Tibial nerve (tissue), 4 donors: Measurements from ENCODE around the gene KDR. TPM values are rescaled to one million over a fixed set of nuclear protein-coding genes. Genes with fewer than 3 reads are reported as not detected.

Experiments
- DNase-seq, 2 donors: peaks; one replicate each; pipeline ENCODE4 v3.0.0-alpha.2; 2019; ENCODE audit warnings: low spot score in 2 of 2
- H3K27ac ChIP-seq, 4 donors: fragments of 200-600 bp; sonication (generic) in 3 of 4; one replicate each; pipeline ENCODE4 v1.5.1; 2017 to 2019; ENCODE audit warnings: mild to moderate bottlenecking in 1 of 4
- H3K27me3 ChIP-seq, 2 donors: fragments of 200-600 bp; sonication (generic) in 1 of 2; one replicate each; pipeline versions ENCODE4 v1.5.1 to v1.6.0; 2017 to 2019
- H3K36me3 ChIP-seq, 3 donors: fragments of 200-600 bp; sonication (generic); one replicate each; pipeline ENCODE4 v1.5.1; 2018 to 2019
- H3K4me1 ChIP-seq, 4 donors: fragments of 200-600 bp; sonication (generic) in 3 of 4; one replicate each; pipeline ENCODE4 v1.5.1; 2017 to 2019
- H3K4me3 ChIP-seq, 4 donors: fragments of 200-600 bp; sonication (generic) in 3 of 4; one replicate each; pipeline ENCODE4 v1.5.1; 2017 to 2019; ENCODE audit warnings: mild to moderate bottlenecking in 1 of 4, moderate library complexity in 1 of 4
- H3K9me3 ChIP-seq, 4 donors: fragments of 200-600 bp; sonication (generic) in 3 of 4; one replicate each; pipeline ENCODE4 v1.5.1; 2017 to 2019
- EP300 ChIP-seq, 2 donors: sonication (generic); formaldehyde crosslinking; IDR thresholded peaks; one replicate each; pipeline ENCODE4 v1.6.1; 2017; ENCODE audit warnings: antibody characterized with exemption in 2 of 2, mild to moderate bottlenecking in 1 of 2
- POLR2A ChIP-seq, 2 donors: fragments of 450-650 bp; IDR thresholded peaks; one replicate each; pipeline ENCODE4 v1.6.1; 2017; ENCODE audit warnings: antibody characterized with exemption in 2 of 2, mild to moderate bottlenecking in 2 of 2, moderate library complexity in 2 of 2
- whole genome bisulfite sequencing, 2 donors: methylation state at CpG; one replicate each; pipeline ENCODE4 v1.1.5; 2018; 5-methylcytosine and 5-hydroxymethylcytosine counted together
- total RNA-seq, 4 donors: library from RNA; depleted of rRNA; stranded (reverse); fragments of >200 nt; gene quantifications; one replicate each; pipeline ENCODE4 v1.1.0, GENCODE V29; 2016
- TF ChIP-seq, protein P1 (sequence below), 5 experiments: fragments of 200-600 bp in 3 of 5; fragments of 450-650 bp in 2 of 5; sonication (generic) in 3 of 5; IDR thresholded peaks; one replicate each; pipeline ENCODE4 v1.5.1; 2016 to 2019; ENCODE audit warnings: antibody characterized with exemption in 5 of 5, mild to moderate bottlenecking in 3 of 5, moderate library complexity in 2 of 5

The KDR gene
- total RNA-seq, 4 donors from 2014 or later, result 28.8 to 85.7 (median 74.6) TPM

GRCh38 chr4:55069248-55069647 lies 56.1 kb downstream of the KDR start:
- no peaks in the 10 kb centered on the region for H3K9me3 ChIP-seq
- no peak for DNase-seq
- no peaks in the 10 kb centered on the region for H3K36me3 ChIP-seq
- TF ChIP-seq POLR2A (IDR thresholded peaks at IDR 0.05) (no peak), EP300 (IDR thresholded peaks at IDR 0.05) (no peak)
- TF ChIP-seq, protein P1, sequence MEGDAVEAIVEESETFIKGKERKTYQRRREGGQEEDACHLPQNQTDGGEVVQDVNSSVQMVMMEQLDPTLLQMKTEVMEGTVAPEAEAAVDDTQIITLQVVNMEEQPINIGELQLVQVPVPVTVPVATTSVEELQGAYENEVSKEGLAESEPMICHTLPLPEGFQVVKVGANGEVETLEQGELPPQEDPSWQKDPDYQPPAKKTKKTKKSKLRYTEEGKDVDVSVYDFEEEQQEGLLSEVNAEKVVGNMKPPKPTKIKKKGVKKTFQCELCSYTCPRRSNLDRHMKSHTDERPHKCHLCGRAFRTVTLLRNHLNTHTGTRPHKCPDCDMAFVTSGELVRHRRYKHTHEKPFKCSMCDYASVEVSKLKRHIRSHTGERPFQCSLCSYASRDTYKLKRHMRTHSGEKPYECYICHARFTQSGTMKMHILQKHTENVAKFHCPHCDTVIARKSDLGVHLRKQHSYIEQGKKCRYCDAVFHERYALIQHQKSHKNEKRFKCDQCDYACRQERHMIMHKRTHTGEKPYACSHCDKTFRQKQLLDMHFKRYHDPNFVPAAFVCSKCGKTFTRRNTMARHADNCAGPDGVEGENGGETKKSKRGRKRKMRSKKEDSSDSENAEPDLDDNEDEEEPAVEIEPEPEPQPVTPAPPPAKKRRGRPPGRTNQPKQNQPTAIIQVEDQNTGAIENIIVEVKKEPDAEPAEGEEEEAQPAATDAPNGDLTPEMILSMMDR (IDR thresholded peaks at IDR 0.05), result no peak
- 63 to 68% methylated on average over 5 of the region's 5 CpGs for WGBS, 2 donors
- H3K4me3 ChIP-seq, result no peak overlapping the region
- H3K4me1 ChIP-seq, result no peaks in the 10 kb centered on the region
- no peaks in the 10 kb centered on the region for H3K27me3 ChIP-seq
- H3K27ac ChIP-seq, result no peak overlapping the region

DNA sequence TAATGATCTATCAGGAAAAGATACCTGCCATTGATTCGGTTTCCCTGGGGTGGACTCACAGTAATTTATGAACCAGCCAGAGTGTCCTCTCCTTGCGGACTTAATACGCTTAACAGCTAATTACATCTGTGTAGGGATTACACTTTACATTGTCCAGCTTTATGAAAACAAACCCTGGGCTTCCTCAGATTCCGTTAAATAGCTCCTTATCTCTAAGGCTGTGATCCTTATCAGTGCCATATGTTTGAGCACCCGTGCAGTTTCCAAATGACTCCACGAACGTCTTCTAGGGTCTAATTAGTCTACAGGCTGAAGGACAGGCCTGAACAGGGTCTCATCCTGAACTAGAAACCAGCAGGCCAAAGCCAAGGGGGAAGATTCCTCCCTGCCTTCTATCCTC lies 56.9 kb downstream of the KDR start:
- WGBS, 2 donors, result 62 to 77% methylated on average over 7 of the region's 7 CpGs
- no peak overlapping the region for H3K27ac ChIP-seq

GRCh38 chr4:55066018-55066417 lies 59.4 kb downstream of the KDR start:
- no peak overlapping the region for H3K4me3 ChIP-seq
- DNase-seq, result no peak
- no peaks in the 10 kb centered on the region for H3K36me3 ChIP-seq
- TF ChIP-seq, protein P1 (IDR thresholded peaks at IDR 0.05), result no peak
- TF ChIP-seq EP300 (IDR thresholded peaks at IDR 0.05) (no peak), POLR2A (IDR thresholded peaks at IDR 0.05) (no peak)
- H3K4me1 ChIP-seq, result no peaks in the 10 kb centered on the region
- peaks cover 0 to 8% (median 0%) of the 10 kb centered on the region in 4 donors for H3K9me3 ChIP-seq
- WGBS, 2 donors, result 70 to 75% methylated on average over 6 of the region's 6 CpGs
- H3K27me3 ChIP-seq, result no peaks in the 10 kb centered on the region
- no peak overlapping the region for H3K27ac ChIP-seq

More for the DNA sequence above, 56.9 kb downstream of the KDR start:
- no peaks in the 10 kb centered on the region for H3K27me3 ChIP-seq
- no peak overlapping the region for H3K4me3 ChIP-seq
- H3K4me1 ChIP-seq, result no peaks in the 10 kb centered on the region
- TF ChIP-seq POLR2A (IDR thresholded peaks at IDR 0.05) (no peak), EP300 (IDR thresholded peaks at IDR 0.05) (no peak)
- no peaks in the 10 kb centered on the region for H3K36me3 ChIP-seq
- no peaks in the 10 kb centered on the region for H3K9me3 ChIP-seq
- DNase-seq, result no peak

DNA sequence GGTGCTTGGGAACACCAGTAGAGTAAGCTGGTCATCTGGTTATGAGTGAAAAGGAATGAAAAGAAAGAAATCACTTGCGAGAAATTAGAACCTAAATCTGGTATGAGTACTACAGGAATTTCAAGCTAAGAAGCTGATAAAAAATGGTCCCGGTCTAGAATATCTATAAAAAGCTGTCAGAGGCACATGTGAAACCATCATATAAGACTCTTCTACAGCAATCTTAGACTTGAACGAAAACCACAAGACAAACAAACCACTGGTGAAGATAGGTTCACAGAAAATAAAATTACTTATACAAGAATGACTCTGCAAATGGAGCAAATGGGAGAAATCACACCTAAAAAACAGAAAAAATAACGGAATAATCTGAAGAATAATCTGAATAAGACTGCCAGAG lies 69.9 kb downstream of the KDR start:
- DNase-seq, result no peak
- Histone ChIP-seq H3K4me1 (no peaks in the 10 kb centered on the region), H3K9me3 (peaks cover 0 to 7% (median 0%) of the 10 kb centered on the region in 4 donors), H3K36me3 (no peaks in the 10 kb centered on the region), H3K27ac (no peak overlapping the region), H3K27me3 (no peaks in the 10 kb centered on the region), H3K4me3 (no peak overlapping the region)
- TF ChIP-seq, protein P1 (IDR thresholded peaks at IDR 0.05), result no peak
- no peak for TF ChIP-seq EP300 (IDR thresholded peaks at IDR 0.05)
- no peak for TF ChIP-seq POLR2A (IDR thresholded peaks at IDR 0.05)
- WGBS, 2 donors, result 83 to 89% methylated on average over 4 of the region's 4 CpGs

- H3K36me3 ChIP-seq, result no peaks in the 10 kb centered on the region
- no peak overlapping the region for H3K27ac ChIP-seq
- H3K4me3 ChIP-seq, result no peak overlapping the region
- no peak for DNase-seq
- H3K9me3 ChIP-seq, result peaks cover 0 to 12% (median 0%) of the 10 kb centered on the region in 4 donors
- WGBS, 2 donors, result 83 to 86% methylated on average over 2 of the region's 2 CpGs
- no peaks in the 10 kb centered on the region for H3K4me1 ChIP-seq
- no peaks in the 10 kb centered on the region for H3K27me3 ChIP-seq
- TF ChIP-seq POLR2A (IDR thresholded peaks at IDR 0.05) (no peak), EP300 (IDR thresholded peaks at IDR 0.05) (no peak)
Measured at GRCh38 chr4:55051532-55051931, 73.9 kb downstream of the KDR start.

GRCh38 chr4:55050418-55050950 lies 74.9 kb downstream of the KDR start:
- Histone ChIP-seq H3K4me1 (no peaks in the 10 kb centered on the region), H3K4me3 (no peak overlapping the region), H3K36me3 (no peaks in the 10 kb centered on the region), H3K27me3 (no peaks in the 10 kb centered on the region), H3K27ac (no peak overlapping the region), H3K9me3 (peaks cover 0 to 12% (median 0%) of the 10 kb centered on the region in 4 donors)
- TF ChIP-seq, protein P1 (IDR thresholded peaks at IDR 0.05), result no peak
- TF ChIP-seq EP300 (IDR thresholded peaks at IDR 0.05) (no peak), POLR2A (IDR thresholded peaks at IDR 0.05) (no peak)
- 72 to 77% methylated on average over 1 of the region's 1 CpG for WGBS, 2 donors
- no peak for DNase-seq
